ENCODE measurements around the gene SPTBN1.

SPTBN1 gene

GRCh38 chr2:54664238-54664786, 208.2 kb downstream of the SPTBN1 start:
- DNase-seq, result no peak

GRCh38 chr2:54665436-54665856, 209.3 kb downstream of the SPTBN1 start:
- DNase-seq, result peak; percentile 34

- no peak for DNase-seq
Observed at GRCh38 chr2:54666131-54666633, 210.1 kb downstream of the SPTBN1 start.

GRCh38 chr2:54666634-54667265, 210.6 kb downstream of the SPTBN1 start:
- no peak for DNase-seq

GRCh38 chr2:54667266-54667639, 211.1 kb downstream of the SPTBN1 start:
- no peak for DNase-seq

- no peak for DNase-seq
Observed at GRCh38 chr2:54667726-54668650, 211.9 kb downstream of the SPTBN1 start.

GRCh38 chr2:54668711-54669110, 212.6 kb downstream of the SPTBN1 start:
- no peak for DNase-seq

GRCh38 chr2:54669677-54670484, 213.8 kb downstream of the SPTBN1 start:
- DNase-seq, result no peak

GRCh38 chr2:54670485-54671009, 214.4 kb downstream of the SPTBN1 start:
- no peak for DNase-seq

- DNase-seq, result no peak
Observed at GRCh38 chr2:54671010-54671409, 214.9 kb downstream of the SPTBN1 start.

GRCh38 chr2:54671875-54672589, 215.9 kb downstream of the SPTBN1 start:
- DNase-seq, result no peak

GRCh38 chr2:54672590-54673456, 216.7 kb downstream of the SPTBN1 start:
- DNase-seq, result no peak

GRCh38 chr2:54673501-54673998, 217.4 kb downstream of the SPTBN1 start:
- no peak for DNase-seq

- no peak for DNase-seq
Observed at GRCh38 chr2:54675281-54675680, 219.2 kb downstream of the SPTBN1 start.

- no peak for DNase-seq
Observed at GRCh38 chr2:54675738-54676137, 219.6 kb downstream of the SPTBN1 start.

- no peak for DNase-seq
Observed at GRCh38 chr2:54676656-54677055, 220.5 kb downstream of the SPTBN1 start.

GRCh38 chr2:54677476-54678265, 221.5 kb downstream of the SPTBN1 start:
- DNase-seq, result no peak

GRCh38 chr2:54678719-54679118, 222.6 kb downstream of the SPTBN1 start:
- no peak for DNase-seq

- DNase-seq, result no peak
Observed at GRCh38 chr2:54680397-54681041, 224.4 kb downstream of the SPTBN1 start.

Data from NCI-H774 (cell line).